NCI-H1048 (cell line): ENCODE results near the gene PEX11G.

Experiments
- DNase-seq: peaks from one replicate; lab custom pipeline; 2025; lab: John Stamatoyannopoulos, UW

PEX11G gene

GRCh38 chr19:7488736-7489353 is at the start of gene PEX11G:
Gene PEX11G (minus strand): TSS chr19:7489035. CDS start chr19:7489010, 25 bp downstream.
- DNase-seq = peak; percentile 57

- DNase-seq = no peak
These were observed 47.3 kb upstream of the PEX11G start for GRCh38 chr19:7535998-7536695.

GRCh38 chr19:7535047-7535997 is 46.5 kb upstream of the PEX11G start, which contains the start of gene PNPLA6:
Gene PNPLA6 (plus strand): TSS chr19:7535717. CDS start chr19:7535789, 72 bp downstream.
- DNase-seq = peak; percentile 72

- no peak for DNase-seq
These were observed 45.8 kb upstream of the PEX11G start for GRCh38 chr19:7534531-7535046.

- DNase-seq = no peak
These were observed 45.2 kb upstream of the PEX11G start for GRCh38 chr19:7533925-7534480.

- no peak for DNase-seq
These were observed 44.5 kb upstream of the PEX11G start for GRCh38 chr19:7533281-7533885.

- DNase-seq = no peak
These were observed 41.0 kb upstream of the PEX11G start for GRCh38 chr19:7529610-7530490.

- no peak for DNase-seq
These were observed 40.4 kb upstream of the PEX11G start for GRCh38 chr19:7529246-7529600.

GRCh38 chr19:7528522-7529245 is 39.8 kb upstream of the PEX11G start:
- DNase-seq = no peak

GRCh38 chr19:7528192-7528519 is 39.3 kb upstream of the PEX11G start:
- DNase-seq = no peak

GRCh38 chr19:7527516-7528191 is 38.8 kb upstream of the PEX11G start:
- no peak for DNase-seq

GRCh38 chr19:7526059-7526929 is 37.5 kb upstream of the PEX11G start:
- DNase-seq = no peak

GRCh38 chr19:7524992-7525739 is 36.3 kb upstream of the PEX11G start:
- DNase-seq = no peak

- DNase-seq = no peak
These were observed 35.7 kb upstream of the PEX11G start for GRCh38 chr19:7524523-7524922.

- DNase-seq = no peak
These were observed 34.3 kb upstream of the PEX11G start for GRCh38 chr19:7522923-7523667.

GRCh38 chr19:7522072-7522922 is 33.5 kb upstream of the PEX11G start, which contains the start of gene MCOLN1:
Gene MCOLN1 (plus strand): TSS chr19:7522624. CDS start chr19:7522751, 127 bp downstream.
- DNase-seq = peak; percentile 90
